ENCODE data around the gene FMR1NB.

- TF ChIP-seq REST (IDR thresholded peaks at IDR 0.05; ENCODE audit: insufficient read depth in 1 of 2, low read depth in 2 of 2, low read length in 1 of 2), result no peak
- TF ChIP-seq, protein P1, sequence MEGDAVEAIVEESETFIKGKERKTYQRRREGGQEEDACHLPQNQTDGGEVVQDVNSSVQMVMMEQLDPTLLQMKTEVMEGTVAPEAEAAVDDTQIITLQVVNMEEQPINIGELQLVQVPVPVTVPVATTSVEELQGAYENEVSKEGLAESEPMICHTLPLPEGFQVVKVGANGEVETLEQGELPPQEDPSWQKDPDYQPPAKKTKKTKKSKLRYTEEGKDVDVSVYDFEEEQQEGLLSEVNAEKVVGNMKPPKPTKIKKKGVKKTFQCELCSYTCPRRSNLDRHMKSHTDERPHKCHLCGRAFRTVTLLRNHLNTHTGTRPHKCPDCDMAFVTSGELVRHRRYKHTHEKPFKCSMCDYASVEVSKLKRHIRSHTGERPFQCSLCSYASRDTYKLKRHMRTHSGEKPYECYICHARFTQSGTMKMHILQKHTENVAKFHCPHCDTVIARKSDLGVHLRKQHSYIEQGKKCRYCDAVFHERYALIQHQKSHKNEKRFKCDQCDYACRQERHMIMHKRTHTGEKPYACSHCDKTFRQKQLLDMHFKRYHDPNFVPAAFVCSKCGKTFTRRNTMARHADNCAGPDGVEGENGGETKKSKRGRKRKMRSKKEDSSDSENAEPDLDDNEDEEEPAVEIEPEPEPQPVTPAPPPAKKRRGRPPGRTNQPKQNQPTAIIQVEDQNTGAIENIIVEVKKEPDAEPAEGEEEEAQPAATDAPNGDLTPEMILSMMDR (IDR thresholded peaks at IDR 0.05), result no peak
Measured at GRCh38 chrX:148020329-148020728, 39.2 kb downstream of the FMR1NB start.

Data from Panc1 (cell line).